ENCODE data around the gene RFX7. TPM values are rescaled to one million over a fixed set of nuclear protein-coding genes. Genes with fewer than 3 reads are reported as not detected.

Gene RFX7
- total RNA-seq, 1 experiment from 2014 or later, result 18.1 TPM

- TF ChIP-seq ATF3 (IDR thresholded peaks at IDR 0.05), result no peak
- TF ChIP-seq YY1 (IDR thresholded peaks at IDR 0.05; ENCODE audit: extremely low read depth, insufficient replicate concordance, low read depth, low read length), result no peak
Measured at GRCh38 chr15:56241374-56242105, 2.1 kb downstream of the RFX7 start (continued).

- Histone ChIP-seq H3K36me3 (ENCODE audit: control insufficient read depth in 1 of 2, insufficient read depth in 2 of 2, low read length in 2 of 2) (no peaks in the 10 kb centered on the region), H3K9ac (ENCODE audit: low read length) (no peak overlapping the region), H3K27ac (ENCODE audit: low read depth, low read length) (no peak overlapping the region), H3K4me3 (replicated peaks in 1 of 2; ENCODE audit: low read depth in 1 of 2, low read length in 2 of 2) (no peak overlapping the region), H4K20me1 (ENCODE audit: insufficient read depth) (no peaks in the 10 kb centered on the region), H3K4me2 (ENCODE audit: low read length) (no peak overlapping the region), H3K27me3 (ENCODE audit: insufficient read depth, low read length) (no peaks in the 10 kb centered on the region), H2AFZ (ENCODE audit: low read depth, low read length, poor library complexity, severe bottlenecking) (no peak overlapping the region), H3K9me3 (ENCODE audit: control insufficient read depth in 1 of 2, insufficient read depth in 1 of 2, low read depth in 1 of 2, low read length in 2 of 2) (no peaks in the 10 kb centered on the region), H3K9me2 (ENCODE audit: insufficient read depth) (no peaks in the 10 kb centered on the region), H3K4me1 (ENCODE audit: control insufficient read depth in 1 of 2, insufficient read depth in 2 of 2, low read length in 2 of 2) (peaks cover 8 to 19% of the 10 kb centered on the region in 2 experiments), H3K79me2 (ENCODE audit: insufficient read depth, low read length) (peaks cover 69% of the 10 kb centered on the region)
- no TSS peak for BruUV-seq (replicated peaks)
- intact Hi-C loops (cut with micrococcal nuclease), result loop anchor here (10.0 kb wide), 1 partner anchor 246 kb away; the partner anchor contains the start of gene NEDD4
- TF ChIP-seq JUND (IDR thresholded peaks at IDR 0.05) (no peak), ELF1 (IDR thresholded peaks at IDR 0.05; ENCODE audit: borderline replicate concordance, low read depth) (no peak), EZH2 (IDR thresholded peaks at IDR 0.05) (no peak), SIN3A (IDR thresholded peaks at IDR 0.05; ENCODE audit: low read depth) (no peak)
- CTCF ChIA-PET, result interaction anchor here (0.7 kb wide), 1 partner anchor 24 kb away, joined by 3 read pairs; no protein-coding TSS in a partner anchor
- ATAC-seq, result no peak
- DNase-seq (ENCODE audit: low read depth, low spot score), result no peak
- RAD21 ChIA-PET (ENCODE audit: low non-redundant PET in 1 of 2, low total read pairs in 2 of 2, uncharacterized antibody in 2 of 2, unreplicated experiment in 2 of 2), result no interaction called here
- POLR2A ChIA-PET, result interaction anchor here (0.7 kb wide), 2 partner anchors 251 to 554 kb away, joined by 3 read pairs; no protein-coding TSS in a partner anchor
Measured at GRCh38 chr15:56240390-56240789, 3.3 kb downstream of the RFX7 start.

GRCh38 chr15:56236197-56236596 lies 7.5 kb downstream of the RFX7 start:
- no peak overlapping the region for H3K4me3 ChIP-seq (replicated peaks in 1 of 2; ENCODE audit: low read depth in 1 of 2, low read length in 2 of 2)
- no TSS peak for BruUV-seq (replicated peaks)
- H3K4me1 ChIP-seq (ENCODE audit: control insufficient read depth in 1 of 2, insufficient read depth in 2 of 2, low read length in 2 of 2), result no peaks in the 10 kb centered on the region
- H3K9ac ChIP-seq (ENCODE audit: low read length), result no peak overlapping the region
- ChIA-PET RAD21 (ENCODE audit: low non-redundant PET in 1 of 2, low total read pairs in 2 of 2, uncharacterized antibody in 2 of 2, unreplicated experiment in 2 of 2) (no interaction called here), CTCF (no interaction called here), POLR2A (no interaction called here)
- H3K9me2 ChIP-seq (ENCODE audit: insufficient read depth), result no peaks in the 10 kb centered on the region
- peaks cover 3 to 7% of the 10 kb centered on the region in 2 experiments; a peak in 2 of 4 replicates for H3K9me3 ChIP-seq (ENCODE audit: control insufficient read depth in 1 of 2, insufficient read depth in 1 of 2, low read depth in 1 of 2, low read length in 2 of 2)
- no peaks in the 10 kb centered on the region for H4K20me1 ChIP-seq (ENCODE audit: insufficient read depth)
- no peak for ATAC-seq
- DNase-seq (ENCODE audit: low read depth, low spot score), result no peak
- H2AFZ ChIP-seq (ENCODE audit: low read depth, low read length, poor library complexity, severe bottlenecking), result no peak overlapping the region
- intact Hi-C loops (cut with micrococcal nuclease), result no loop called here
- H3K27ac ChIP-seq (ENCODE audit: low read depth, low read length), result no peak overlapping the region
- no peaks in the 10 kb centered on the region for H3K27me3 ChIP-seq (ENCODE audit: insufficient read depth, low read length)
- TF ChIP-seq EGR1 (IDR thresholded peaks at IDR 0.05; ENCODE audit: low read depth) (no peak), TCF7L2 (IDR thresholded peaks at IDR 0.05; ENCODE audit: borderline replicate concordance, extremely low read depth, insufficient read depth, insufficient read length) (no peak), CEBPB (IDR thresholded peaks at IDR 0.05; ENCODE audit: low read depth) (no peak), ZNF274 (IDR thresholded peaks at IDR 0.05; ENCODE audit: low read depth, low read length) (no peak), EZH2phosphoT487 (IDR thresholded peaks at IDR 0.05; ENCODE audit: borderline replicate concordance) (no peak)
- H3K4me2 ChIP-seq (ENCODE audit: low read length), result no peak overlapping the region
- H3K36me3 ChIP-seq (ENCODE audit: control insufficient read depth in 1 of 2, insufficient read depth in 2 of 2, low read length in 2 of 2), result peaks cover 0 to 7% of the 10 kb centered on the region in 2 experiments; a peak in 1 of 4 replicates
- peaks cover 73% of the 10 kb centered on the region for H3K79me2 ChIP-seq (ENCODE audit: insufficient read depth, low read length)
